GM12891 (cell line): ENCODE results near the gene NCKAP5.

Experiments used
- DNase-seq: peaks from one replicate; pipeline ENCODE4 v3.0.0; 2011; ENCODE audit warnings: low spot score; ENCODE audit not compliant: insufficient read length
- FAIRE-seq: peaks from 2 replicates; lab custom pipeline; 2011; peaks lifted over from hg19 to GRCh38; lab: Jason Lieb, UNC
- PAX5 ChIP-seq: IDR thresholded peaks from 2 replicates; pipeline ENCODE4 v1.6.1; 2011; ENCODE audit warnings: low read length, moderate library complexity, mild to moderate bottlenecking; ENCODE audit not compliant: insufficient read depth, severe bottlenecking
- POLR2A ChIP-seq: IDR thresholded peaks from 2 replicates; pipeline ENCODE4 v1.6.1; 2011; ENCODE audit warnings: low read depth, low read length, control low read depth
- POLR2AphosphoS5 ChIP-seq: IDR thresholded peaks from 2 replicates; pipeline ENCODE4 v1.6.1; 2011; ENCODE audit warnings: low read depth, low read length, control low read depth
- POU2F2 ChIP-seq: IDR thresholded peaks from 2 replicates; pipeline ENCODE4 v1.6.1; 2011; ENCODE audit warnings: low read depth, mild to moderate bottlenecking, control low read depth, low read length, moderate library complexity
- SPI1 ChIP-seq: IDR thresholded peaks from 2 replicates; pipeline ENCODE4 v1.6.1; 2011; ENCODE audit warnings: low read depth, low read length, control low read depth
- TAF1 ChIP-seq: IDR thresholded peaks from 2 replicates; pipeline ENCODE4 v1.6.1; 2011; ENCODE audit warnings: low read depth, low read length, control low read depth

NCKAP5 gene

DNA sequence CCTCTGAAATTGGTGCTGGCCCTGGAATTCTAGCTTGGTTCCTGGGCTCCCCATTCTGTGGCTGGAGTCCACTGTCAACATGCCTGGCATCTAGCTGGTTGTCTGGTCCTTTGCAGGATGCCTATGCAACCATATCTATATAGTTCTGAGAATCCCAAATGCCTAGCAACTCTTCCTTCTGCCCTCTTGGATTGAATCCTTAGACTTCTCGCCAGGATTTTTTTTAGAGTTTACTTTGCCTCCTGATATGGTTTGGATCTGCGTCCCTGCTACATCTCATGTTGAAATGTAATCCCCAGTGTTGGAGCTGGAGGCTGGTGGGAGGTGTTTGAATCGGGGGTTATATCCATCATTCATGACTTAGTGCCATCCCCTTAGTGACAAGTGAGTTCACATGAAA lies 833.3 kb downstream of the NCKAP5 start:
- FAIRE-seq: no peak
- no peak for DNase-seq
- no peak for TF ChIP-seq POU2F2
- no peak for TF ChIP-seq TAF1
- no peak for TF ChIP-seq POLR2AphosphoS5
- TF ChIP-seq PAX5: no peak
- no peak for TF ChIP-seq SPI1
- TF ChIP-seq POLR2A: no peak

DNA sequence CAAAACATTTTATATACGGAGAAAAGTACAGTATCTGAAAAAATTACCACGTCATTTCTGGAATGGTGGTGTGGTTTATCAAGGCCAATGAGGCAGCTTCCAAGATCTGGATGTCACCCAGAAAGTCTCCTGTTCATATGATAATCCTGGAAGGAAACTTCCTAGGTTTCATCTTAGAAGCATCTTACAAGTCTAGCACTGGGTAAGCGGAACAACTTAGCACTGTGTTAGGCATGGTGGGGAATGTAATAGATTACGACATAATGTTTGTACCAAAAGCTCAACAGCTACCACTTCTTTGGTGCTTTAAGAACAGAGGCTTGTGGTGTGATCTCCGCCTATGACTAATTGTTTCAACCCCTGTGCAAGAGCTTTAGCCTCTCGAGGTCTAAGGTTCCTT lies 835.2 kb downstream of the NCKAP5 start:
- no peak for FAIRE-seq
- no peak for DNase-seq
- no peak for TF ChIP-seq POLR2A
- TF ChIP-seq TAF1: no peak
- TF ChIP-seq PAX5: no peak
- TF ChIP-seq POU2F2: no peak
- TF ChIP-seq POLR2AphosphoS5: no peak
- TF ChIP-seq SPI1: no peak

DNA sequence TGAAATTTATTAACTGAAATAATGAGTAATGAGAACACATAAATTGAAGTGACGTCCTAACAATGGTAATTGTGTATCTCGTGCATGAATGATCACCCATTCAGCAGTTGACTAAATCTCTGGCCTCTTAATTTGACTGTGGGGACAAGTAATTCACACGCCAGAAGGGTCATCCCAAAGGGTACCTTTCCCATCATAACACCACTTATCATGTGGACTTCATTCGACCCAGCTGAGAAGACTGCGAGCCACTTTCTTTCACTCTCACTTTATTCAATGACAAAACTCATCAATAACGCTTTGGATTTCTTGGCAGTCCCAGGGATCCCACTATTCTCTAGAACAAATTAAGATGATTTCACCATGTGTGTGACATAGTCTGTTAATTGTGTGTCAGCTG lies 835.6 kb downstream of the NCKAP5 start:
- DNase-seq: no peak
- TF ChIP-seq PAX5 (no peak), SPI1 (no peak), POLR2A (no peak), POU2F2 (no peak), TAF1 (no peak), POLR2AphosphoS5 (no peak)
- no peak for FAIRE-seq

DNA sequence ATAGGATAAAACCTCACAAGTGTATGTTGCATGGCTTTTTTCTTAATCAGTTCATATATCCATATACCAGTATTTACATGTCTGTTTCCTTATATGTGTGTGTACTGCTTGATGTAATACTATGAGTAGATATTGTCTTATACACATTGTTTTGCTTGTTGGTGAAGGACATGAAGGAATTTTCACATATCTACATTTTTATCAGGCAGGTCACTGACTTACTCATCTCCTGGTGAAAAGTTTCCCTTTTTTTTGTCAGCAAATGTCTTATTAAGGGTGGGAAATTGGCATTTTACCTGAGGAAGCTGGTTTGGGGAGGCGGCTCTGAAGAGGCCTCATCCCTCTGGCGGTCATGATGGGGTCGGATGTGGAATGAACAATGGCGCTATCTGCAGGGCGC lies 836.8 kb downstream of the NCKAP5 start:
- DNase-seq (no peak), FAIRE-seq (no peak)
- TF ChIP-seq POU2F2: no peak
- TF ChIP-seq POLR2AphosphoS5: no peak
- no peak for TF ChIP-seq POLR2A
- TF ChIP-seq SPI1: no peak
- TF ChIP-seq PAX5: no peak
- TF ChIP-seq TAF1: no peak

DNA sequence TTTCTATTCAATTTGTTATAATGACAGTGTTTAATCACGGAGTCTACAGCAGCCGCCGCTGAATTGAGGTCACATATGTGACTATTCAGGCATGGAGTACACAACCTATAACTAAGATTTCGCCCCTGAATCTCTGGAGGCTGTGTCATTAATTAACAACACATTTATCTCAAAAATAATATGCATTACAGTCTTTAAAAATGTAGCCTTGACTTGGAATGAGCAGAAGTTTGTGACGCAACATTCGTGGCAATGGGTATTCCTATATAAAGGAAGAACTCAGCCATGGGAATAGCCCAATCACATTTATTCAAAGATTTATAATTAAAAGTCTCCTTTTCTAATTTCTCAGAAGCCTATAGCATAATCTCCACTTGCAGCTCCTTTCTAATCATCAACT lies 837.7 kb downstream of the NCKAP5 start:
- no peak for FAIRE-seq
- no peak for TF ChIP-seq POLR2AphosphoS5

DNA sequence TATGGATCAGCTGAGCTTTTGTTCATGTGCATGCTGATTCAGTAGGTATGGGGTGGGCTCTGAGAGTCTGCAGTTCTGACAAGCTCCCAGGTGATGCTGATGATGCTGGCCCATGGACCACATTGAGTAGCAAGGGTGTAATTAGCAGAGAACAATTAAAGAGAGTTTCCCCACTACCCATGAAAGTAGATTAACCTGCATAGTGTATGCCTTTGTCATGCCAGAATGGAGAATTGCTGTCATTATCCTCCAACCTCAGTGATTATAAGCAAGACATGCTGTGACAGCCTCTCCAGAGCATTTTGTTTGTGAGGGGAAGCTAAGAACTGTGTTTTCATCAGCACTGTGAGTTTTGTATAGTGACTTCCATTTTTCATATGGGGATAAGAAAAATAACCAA lies 838.7 kb downstream of the NCKAP5 start:
- DNase-seq: no peak
- TF ChIP-seq POLR2A (no peak), PAX5 (no peak), POU2F2 (no peak), POLR2AphosphoS5 (no peak), TAF1 (no peak)
- no peak for FAIRE-seq

More for the DNA sequence above, 837.7 kb downstream of the NCKAP5 start:
- DNase-seq: no peak

DNA sequence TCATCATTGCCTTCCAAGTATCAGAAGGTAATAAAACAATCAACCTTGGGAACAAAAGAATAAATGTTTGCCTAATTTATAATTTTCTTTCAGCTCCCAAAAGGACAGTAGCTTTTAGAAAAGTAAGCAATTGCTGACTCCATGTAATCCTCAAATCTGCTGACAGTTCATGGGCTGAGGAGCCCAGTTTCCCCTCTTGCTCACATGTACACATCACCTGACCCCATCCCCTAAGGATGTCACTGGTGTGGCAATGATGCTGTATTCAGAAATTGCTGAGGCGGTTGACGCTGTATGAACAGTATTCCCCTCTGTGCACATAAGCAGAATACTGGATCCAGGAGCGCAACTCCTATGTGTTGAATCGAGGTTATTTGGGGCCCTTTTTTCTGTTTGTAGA lies 842.1 kb downstream of the NCKAP5 start:
- FAIRE-seq (no peak), DNase-seq (no peak)
- TF ChIP-seq POU2F2 (no peak), POLR2A (no peak), POLR2AphosphoS5 (no peak), SPI1 (no peak), TAF1 (no peak), PAX5 (no peak)

DNA sequence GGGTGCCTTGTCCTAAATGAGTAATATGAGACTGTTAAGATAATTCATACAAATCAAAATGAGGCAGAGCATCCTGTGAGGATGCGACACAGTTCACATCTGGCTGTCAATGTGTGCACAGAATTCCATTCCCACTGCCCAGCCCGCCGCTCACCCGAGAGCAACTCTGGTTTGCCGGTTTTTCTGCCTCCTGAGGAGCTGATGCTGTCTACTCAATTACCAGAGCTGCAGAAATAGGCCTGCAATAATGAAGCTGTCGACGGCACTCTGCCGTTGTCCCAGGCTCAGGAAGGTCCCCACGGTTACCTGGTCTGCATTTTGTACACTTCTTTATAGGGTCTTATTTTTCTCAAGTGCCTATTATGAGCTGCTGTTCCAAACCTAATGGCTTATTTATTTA lies 842.5 kb downstream of the NCKAP5 start:
- DNase-seq (no peak), FAIRE-seq (no peak)
- no peak for TF ChIP-seq POLR2A
- TF ChIP-seq POU2F2: no peak
- TF ChIP-seq POLR2AphosphoS5: no peak
- no peak for TF ChIP-seq SPI1
- no peak for TF ChIP-seq PAX5
- TF ChIP-seq TAF1: no peak

DNA sequence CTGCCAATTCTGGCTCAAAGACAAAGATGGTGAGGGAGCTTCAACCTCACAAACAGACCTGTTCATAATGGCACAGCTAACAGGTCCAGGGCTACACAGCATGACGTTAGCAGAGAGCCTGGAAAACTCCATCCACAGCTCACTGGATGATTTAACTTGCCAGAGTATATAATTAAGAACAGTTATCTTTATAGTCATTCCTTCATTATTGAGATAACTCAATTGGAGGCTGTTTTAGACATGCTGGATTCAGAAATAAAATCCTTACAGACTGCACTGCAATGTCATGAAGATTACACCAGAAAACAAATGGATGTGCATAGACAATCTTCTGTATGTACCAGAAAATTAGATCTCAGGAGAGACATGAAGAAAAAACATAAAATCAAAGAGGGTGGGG lies 843.1 kb downstream of the NCKAP5 start:
- TF ChIP-seq POLR2A: no peak
- TF ChIP-seq POU2F2: no peak
- no peak for TF ChIP-seq POLR2AphosphoS5
- no peak for TF ChIP-seq TAF1
- DNase-seq (no peak), FAIRE-seq (no peak)

DNA sequence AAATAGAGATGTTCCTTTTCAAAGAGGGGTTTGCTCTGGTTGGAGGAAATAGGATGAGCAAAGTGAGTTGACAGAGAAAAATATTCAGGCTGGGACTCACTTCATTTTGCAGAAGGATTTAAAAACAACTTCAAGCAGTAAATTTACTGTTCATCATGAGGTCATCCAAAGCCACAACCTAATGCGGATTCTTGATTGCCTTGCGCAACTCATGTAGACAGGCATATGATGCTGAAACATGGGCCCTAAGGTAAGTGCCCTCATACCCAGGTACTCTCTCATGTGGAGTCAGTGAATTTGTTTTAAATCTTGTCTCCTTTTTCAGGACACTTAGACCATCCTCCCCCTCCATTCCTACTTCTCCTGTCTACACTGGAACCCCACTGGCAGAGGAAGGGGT lies 846.3 kb downstream of the NCKAP5 start:
- TF ChIP-seq TAF1 (no peak), PAX5 (no peak), POLR2A (no peak), SPI1 (no peak), POU2F2 (no peak), POLR2AphosphoS5 (no peak)
- DNase-seq: no peak
- no peak for FAIRE-seq

DNA sequence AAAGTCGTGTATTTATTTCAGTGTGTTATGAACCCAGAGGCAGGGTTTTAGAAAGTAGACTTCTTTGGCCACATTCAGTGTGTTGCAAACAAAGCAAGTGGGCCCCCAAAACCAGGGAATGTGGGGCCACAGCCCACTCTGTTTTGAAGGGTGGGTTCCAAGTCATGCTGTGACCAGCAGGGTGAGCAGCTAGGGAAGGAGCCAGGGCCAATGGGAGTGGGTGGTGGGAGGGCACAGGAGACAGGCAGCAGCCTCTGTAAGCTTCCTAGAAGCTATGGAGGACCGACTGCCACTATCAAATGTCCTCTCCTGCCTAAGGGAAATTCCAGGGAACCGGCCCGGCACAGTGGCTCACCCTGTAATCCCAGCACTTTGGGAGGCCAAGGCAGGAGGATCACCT lies 847.9 kb downstream of the NCKAP5 start:
- no peak for FAIRE-seq
- no peak for TF ChIP-seq POU2F2
- TF ChIP-seq TAF1: no peak
- no peak for DNase-seq
